ENCODE measurements around the gene EBI3. TPM values are rescaled to one million over a fixed set of nuclear protein-coding genes. Genes with fewer than 3 reads are reported as not detected.

Gene EBI3
- polyA plus RNA-seq, 2 donors, result 0.53 to 0.92 TPM

GRCh38 chr19:4256563-4256962 lies 27.2 kb downstream of the EBI3 start:
- WGBS, 2 donors, result 97 to 99% methylated on average over 4 of the region's 4 CpGs
- H3K36me3 ChIP-seq (ENCODE audit: control insufficient read depth in 2 of 2, insufficient read depth in 2 of 2, low read length in 1 of 2), result peaks cover 20 to 50% of the 10 kb centered on the region in 2 donors
- H3K4me1 ChIP-seq (ENCODE audit: control insufficient read depth in 2 of 2, insufficient read depth in 2 of 2, low read length in 1 of 2), result no peaks in the 10 kb centered on the region
- H3K4me3 ChIP-seq (ENCODE audit: low read depth in 1 of 2, low read length in 2 of 2), result no peak overlapping the region
- H3K9me3 ChIP-seq (ENCODE audit: control insufficient read depth in 2 of 2, insufficient read depth in 1 of 2, low read depth in 1 of 2, low read length in 1 of 2), result peaks cover 0 to 6% of the 10 kb centered on the region in 2 donors
- no peak overlapping the region for H3K27ac ChIP-seq (ENCODE audit: low read depth in 2 of 2, low read length in 1 of 2)
- H3K27me3 ChIP-seq (ENCODE audit: control insufficient read depth in 1 of 2, insufficient read depth in 2 of 2, low read length in 2 of 2), result no peaks in the 10 kb centered on the region

- WGBS, 2 donors, result 89 to 97% methylated on average over 6 of the region's 6 CpGs
- H3K36me3 ChIP-seq (ENCODE audit: control insufficient read depth in 2 of 2, insufficient read depth in 2 of 2, low read length in 1 of 2), result peaks cover 20 to 52% of the 10 kb centered on the region in 2 donors
- peaks cover 0 to 6% of the 10 kb centered on the region in 2 donors for H3K9me3 ChIP-seq (ENCODE audit: control insufficient read depth in 2 of 2, insufficient read depth in 1 of 2, low read depth in 1 of 2, low read length in 1 of 2)
Measured at GRCh38 chr19:4257025-4257424, 27.7 kb downstream of the EBI3 start.

GRCh38 chr19:4258181-4258580 lies 28.9 kb downstream of the EBI3 start:
- 94 to 96% methylated on average over 27 to 28 of the region's 28 CpGs for WGBS, 2 donors
- peaks cover 17 to 54% of the 10 kb centered on the region in 2 donors for H3K36me3 ChIP-seq (ENCODE audit: control insufficient read depth in 2 of 2, insufficient read depth in 2 of 2, low read length in 1 of 2)

More at GRCh38 chr19:4257025-4257424, 27.7 kb downstream of the EBI3 start:
- Histone ChIP-seq H3K4me1 (ENCODE audit: control insufficient read depth in 2 of 2, insufficient read depth in 2 of 2, low read length in 1 of 2) (no peaks in the 10 kb centered on the region), H3K27ac (ENCODE audit: low read depth in 2 of 2, low read length in 1 of 2) (no peak overlapping the region), H3K27me3 (ENCODE audit: control insufficient read depth in 1 of 2, insufficient read depth in 2 of 2, low read length in 2 of 2) (no peaks in the 10 kb centered on the region), H3K4me3 (ENCODE audit: low read depth in 1 of 2, low read length in 2 of 2) (no peak overlapping the region)

GRCh38 chr19:4260613-4261191 lies 31.4 kb downstream of the EBI3 start:
- no peak overlapping the region for H3K27ac ChIP-seq (ENCODE audit: low read depth in 2 of 2, low read length in 1 of 2)
- no peaks in the 10 kb centered on the region for H3K27me3 ChIP-seq (ENCODE audit: control insufficient read depth in 1 of 2, insufficient read depth in 2 of 2, low read length in 2 of 2)
- no peaks in the 10 kb centered on the region for H3K4me1 ChIP-seq (ENCODE audit: control insufficient read depth in 2 of 2, insufficient read depth in 2 of 2, low read length in 1 of 2)
- H3K9me3 ChIP-seq (ENCODE audit: control insufficient read depth in 2 of 2, insufficient read depth in 1 of 2, low read depth in 1 of 2, low read length in 1 of 2), result peaks cover 0 to 6% of the 10 kb centered on the region in 2 donors
- no peak overlapping the region for H3K4me3 ChIP-seq (ENCODE audit: low read depth in 1 of 2, low read length in 2 of 2)
- WGBS, 2 donors, result 90 to 94% methylated on average over 11 of the region's 11 CpGs
- H3K36me3 ChIP-seq (ENCODE audit: control insufficient read depth in 2 of 2, insufficient read depth in 2 of 2, low read length in 1 of 2), result peaks cover 9 to 49% of the 10 kb centered on the region in 2 donors

More at GRCh38 chr19:4258181-4258580, 28.9 kb downstream of the EBI3 start:
- Histone ChIP-seq H3K27ac (ENCODE audit: low read depth in 2 of 2, low read length in 1 of 2) (no peak overlapping the region), H3K9me3 (ENCODE audit: control insufficient read depth in 2 of 2, insufficient read depth in 1 of 2, low read depth in 1 of 2, low read length in 1 of 2) (peaks cover 0 to 6% of the 10 kb centered on the region in 2 donors), H3K4me3 (ENCODE audit: low read depth in 1 of 2, low read length in 2 of 2) (no peak overlapping the region), H3K4me1 (ENCODE audit: control insufficient read depth in 2 of 2, insufficient read depth in 2 of 2, low read length in 1 of 2) (no peaks in the 10 kb centered on the region), H3K27me3 (ENCODE audit: control insufficient read depth in 1 of 2, insufficient read depth in 2 of 2, low read length in 2 of 2) (no peaks in the 10 kb centered on the region)

GRCh38 chr19:4264812-4265211 lies 35.5 kb downstream of the EBI3 start:
- H3K27me3 ChIP-seq (ENCODE audit: control insufficient read depth in 1 of 2, insufficient read depth in 2 of 2, low read length in 2 of 2), result no peaks in the 10 kb centered on the region
- no peak overlapping the region for H3K27ac ChIP-seq (ENCODE audit: low read depth in 2 of 2, low read length in 1 of 2)
- H3K36me3 ChIP-seq (ENCODE audit: control insufficient read depth in 2 of 2, insufficient read depth in 2 of 2, low read length in 1 of 2), result peaks cover 5 to 46% of the 10 kb centered on the region in 2 donors
- no peak overlapping the region for H3K4me3 ChIP-seq (ENCODE audit: low read depth in 1 of 2, low read length in 2 of 2)
- no peaks in the 10 kb centered on the region for H3K4me1 ChIP-seq (ENCODE audit: control insufficient read depth in 2 of 2, insufficient read depth in 2 of 2, low read length in 1 of 2)
- peaks cover 0 to 4% of the 10 kb centered on the region in 2 donors for H3K9me3 ChIP-seq (ENCODE audit: control insufficient read depth in 2 of 2, insufficient read depth in 1 of 2, low read depth in 1 of 2, low read length in 1 of 2)
- 51 to 56% methylated on average over 4 of the region's 4 CpGs for WGBS, 2 donors

- no peak overlapping the region for H3K27ac ChIP-seq (ENCODE audit: low read depth in 2 of 2, low read length in 1 of 2)
- H3K4me3 ChIP-seq (ENCODE audit: low read depth in 1 of 2, low read length in 2 of 2), result no peak overlapping the region
- WGBS, 2 donors, result 91 to 92% methylated on average over 18 of the region's 18 CpGs
- H3K27me3 ChIP-seq (ENCODE audit: control insufficient read depth in 1 of 2, insufficient read depth in 2 of 2, low read length in 2 of 2), result no peaks in the 10 kb centered on the region
- peaks cover 5 to 36% of the 10 kb centered on the region in 2 donors for H3K36me3 ChIP-seq (ENCODE audit: control insufficient read depth in 2 of 2, insufficient read depth in 2 of 2, low read length in 1 of 2)
- peaks cover 0 to 4% of the 10 kb centered on the region in 2 donors for H3K9me3 ChIP-seq (ENCODE audit: control insufficient read depth in 2 of 2, insufficient read depth in 1 of 2, low read depth in 1 of 2, low read length in 1 of 2)
- no peaks in the 10 kb centered on the region for H3K4me1 ChIP-seq (ENCODE audit: control insufficient read depth in 2 of 2, insufficient read depth in 2 of 2, low read length in 1 of 2)
Measured at GRCh38 chr19:4266253-4267000, 37.1 kb downstream of the EBI3 start.

GRCh38 chr19:4267101-4267900 lies 38.0 kb downstream of the EBI3 start:
- Histone ChIP-seq H3K9me3 (ENCODE audit: control insufficient read depth in 2 of 2, insufficient read depth in 1 of 2, low read depth in 1 of 2, low read length in 1 of 2) (peaks cover 0 to 4% of the 10 kb centered on the region in 2 donors), H3K4me3 (ENCODE audit: low read depth in 1 of 2, low read length in 2 of 2) (no peak overlapping the region), H3K4me1 (ENCODE audit: control insufficient read depth in 2 of 2, insufficient read depth in 2 of 2, low read length in 1 of 2) (no peaks in the 10 kb centered on the region), H3K27ac (ENCODE audit: low read depth in 2 of 2, low read length in 1 of 2) (no peak overlapping the region), H3K27me3 (ENCODE audit: control insufficient read depth in 1 of 2, insufficient read depth in 2 of 2, low read length in 2 of 2) (no peaks in the 10 kb centered on the region), H3K36me3 (ENCODE audit: control insufficient read depth in 2 of 2, insufficient read depth in 2 of 2, low read length in 1 of 2) (peaks cover 8 to 34% of the 10 kb centered on the region in 2 donors)
- WGBS, 2 donors, result 42 to 44% methylated on average over 21 of the region's 21 CpGs

- Histone ChIP-seq H3K4me1 (ENCODE audit: control insufficient read depth in 2 of 2, insufficient read depth in 2 of 2, low read length in 1 of 2) (no peaks in the 10 kb centered on the region), H3K27me3 (ENCODE audit: control insufficient read depth in 1 of 2, insufficient read depth in 2 of 2, low read length in 2 of 2) (no peaks in the 10 kb centered on the region), H3K27ac (ENCODE audit: low read depth in 2 of 2, low read length in 1 of 2) (no peak overlapping the region), H3K4me3 (ENCODE audit: low read depth in 1 of 2, low read length in 2 of 2) (no peak overlapping the region), H3K36me3 (ENCODE audit: control insufficient read depth in 2 of 2, insufficient read depth in 2 of 2, low read length in 1 of 2) (peaks cover 8 to 30% of the 10 kb centered on the region in 2 donors), H3K9me3 (ENCODE audit: control insufficient read depth in 2 of 2, insufficient read depth in 1 of 2, low read depth in 1 of 2, low read length in 1 of 2) (peaks cover 0 to 4% of the 10 kb centered on the region in 2 donors)
- WGBS, 2 donors, result 83 to 90% methylated on average over 30 of the region's 30 CpGs
Measured at GRCh38 chr19:4267901-4268815, 38.8 kb downstream of the EBI3 start.

All from esophagus (tissue), 2 donors.